Tibial nerve (tissue), 4 donors: ENCODE results near the gene COQ8A. TPM values are rescaled to one million over a fixed set of nuclear protein-coding genes. Genes with fewer than 3 reads are reported as not detected.

Source experiments
- DNase-seq, 2 donors: peaks; one replicate each; pipeline ENCODE4 v3.0.0-alpha.2; 2019; ENCODE audit warnings: low spot score in 2 of 2
- H3K27ac ChIP-seq, 4 donors: fragments of 200-600 bp; sonication (generic) in 3 of 4; one replicate each; pipeline ENCODE4 v1.5.1; 2017 to 2019; ENCODE audit warnings: mild to moderate bottlenecking in 1 of 4
- H3K27me3 ChIP-seq, 2 donors: fragments of 200-600 bp; sonication (generic) in 1 of 2; one replicate each; pipeline versions ENCODE4 v1.5.1 to v1.6.0; 2017 to 2019
- H3K36me3 ChIP-seq, 3 donors: fragments of 200-600 bp; sonication (generic); one replicate each; pipeline ENCODE4 v1.5.1; 2018 to 2019
- H3K4me1 ChIP-seq, 4 donors: fragments of 200-600 bp; sonication (generic) in 3 of 4; one replicate each; pipeline ENCODE4 v1.5.1; 2017 to 2019
- H3K4me3 ChIP-seq, 4 donors: fragments of 200-600 bp; sonication (generic) in 3 of 4; one replicate each; pipeline ENCODE4 v1.5.1; 2017 to 2019; ENCODE audit warnings: mild to moderate bottlenecking in 1 of 4, moderate library complexity in 1 of 4
- H3K9me3 ChIP-seq, 4 donors: fragments of 200-600 bp; sonication (generic) in 3 of 4; one replicate each; pipeline ENCODE4 v1.5.1; 2017 to 2019
- CTCF ChIP-seq, 5 experiments: fragments of 200-600 bp in 3 of 5; fragments of 450-650 bp in 2 of 5; sonication (generic) in 3 of 5; IDR thresholded peaks; one replicate each; pipeline ENCODE4 v1.5.1; 2016 to 2019; ENCODE audit warnings: antibody characterized with exemption in 5 of 5, mild to moderate bottlenecking in 3 of 5, moderate library complexity in 2 of 5
- EP300 ChIP-seq, 2 donors: sonication (generic); formaldehyde crosslinking; IDR thresholded peaks; one replicate each; pipeline ENCODE4 v1.6.1; 2017; ENCODE audit warnings: antibody characterized with exemption in 2 of 2, mild to moderate bottlenecking in 1 of 2
- POLR2A ChIP-seq, 2 donors: fragments of 450-650 bp; IDR thresholded peaks; one replicate each; pipeline ENCODE4 v1.6.1; 2017; ENCODE audit warnings: antibody characterized with exemption in 2 of 2, mild to moderate bottlenecking in 2 of 2, moderate library complexity in 2 of 2
- WGBS, 2 donors: methylation state at CpG; one replicate each; pipeline ENCODE4 v1.1.5; 2018; 5-methylcytosine and 5-hydroxymethylcytosine counted together
- small RNA-seq: library from RNA; depleted of rRNA; stranded (forward); fragments of <200 nt; gene quantifications from one replicate; pipeline ENCODE3, GENCODE V24; 2016
- total RNA-seq, 4 donors: library from RNA; depleted of rRNA; stranded (reverse); fragments of >200 nt; gene quantifications; one replicate each; pipeline ENCODE4 v1.1.0, GENCODE V29; 2016

COQ8A gene
- total RNA-seq, 4 donors from 2014 or later, result 39.9 to 60.7 (median 55.5) TPM

DNA sequence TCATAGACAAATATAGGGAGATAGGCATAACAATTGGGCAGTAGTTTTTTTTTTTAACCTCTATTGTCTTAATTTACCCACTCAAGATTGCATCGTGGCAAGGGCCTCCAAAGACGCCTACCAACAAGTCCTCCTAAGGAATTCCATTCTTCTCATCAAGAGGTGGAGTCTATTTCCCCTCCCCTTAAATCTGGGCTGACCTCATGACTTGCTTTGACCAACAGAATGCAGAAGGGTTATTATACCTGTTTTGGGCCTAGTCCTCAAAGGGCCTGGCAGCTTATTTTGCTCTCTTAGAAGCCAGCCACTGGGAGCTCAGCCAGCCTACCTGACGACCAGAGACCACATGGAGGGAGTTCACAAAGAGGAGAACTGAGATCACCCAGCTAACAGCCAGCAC lies 92.3 kb downstream of the COQ8A start:
- no peaks in the 10 kb centered on the region for H3K27me3 ChIP-seq
- no peaks in the 10 kb centered on the region for H3K9me3 ChIP-seq
- H3K27ac ChIP-seq, result no peak overlapping the region
- H3K4me3 ChIP-seq, result no peak overlapping the region
- WGBS, 2 donors, result 81 to 83% methylated on average over 3 of the region's 3 CpGs
- no peaks in the 10 kb centered on the region for H3K4me1 ChIP-seq
- DNase-seq, result no peak
- TF ChIP-seq CTCF (IDR thresholded peaks at IDR 0.05) (no peak), POLR2A (IDR thresholded peaks at IDR 0.05) (no peak), EP300 (IDR thresholded peaks at IDR 0.05) (no peak)
- H3K36me3 ChIP-seq, result peaks cover 0 to 66% (median 0%) of the 10 kb centered on the region in 3 donors

- H3K4me1 ChIP-seq, result no peaks in the 10 kb centered on the region
- TF ChIP-seq CTCF (IDR thresholded peaks at IDR 0.05) (no peak), POLR2A (IDR thresholded peaks at IDR 0.05) (no peak), EP300 (IDR thresholded peaks at IDR 0.05) (no peak)
- no peak overlapping the region for H3K27ac ChIP-seq
- peaks cover 0 to 65% (median 0%) of the 10 kb centered on the region in 3 donors for H3K36me3 ChIP-seq
- H3K27me3 ChIP-seq, result no peaks in the 10 kb centered on the region
- H3K4me3 ChIP-seq, result no peak overlapping the region
- no peak for DNase-seq
- H3K9me3 ChIP-seq, result no peaks in the 10 kb centered on the region
- WGBS, 2 donors, result 74 to 100% methylated on average over 2 of the region's 2 CpGs
Measured at GRCh38 chr1:227033880-227034279, 93.8 kb downstream of the COQ8A start.

DNA sequence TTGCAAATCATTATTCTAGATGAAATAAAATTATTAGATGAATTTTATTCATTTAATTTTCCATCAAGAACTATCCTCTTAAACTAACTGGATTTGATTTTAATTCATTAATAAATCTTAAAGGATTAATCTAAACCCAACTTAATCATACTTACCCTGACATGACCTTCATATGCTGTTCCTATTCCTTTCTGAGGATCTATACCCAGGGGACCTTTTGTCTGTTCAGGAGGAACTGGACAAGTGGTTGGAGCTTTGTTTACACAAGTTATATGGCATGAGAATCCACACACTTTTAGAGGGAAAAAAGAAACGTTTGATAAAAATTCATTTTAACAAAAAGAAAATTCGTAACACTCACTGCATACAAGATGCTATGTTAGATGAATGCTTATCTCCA lies 95.2 kb downstream of the COQ8A start:
- peaks cover 0 to 68% (median 0%) of the 10 kb centered on the region in 3 donors for H3K36me3 ChIP-seq
- WGBS, 2 donors, result 55 to 78% methylated on average over 2 of the region's 2 CpGs
- TF ChIP-seq POLR2A (IDR thresholded peaks at IDR 0.05) (no peak), CTCF (IDR thresholded peaks at IDR 0.05) (no peak), EP300 (IDR thresholded peaks at IDR 0.05) (no peak)
- no peaks in the 10 kb centered on the region for H3K4me1 ChIP-seq
- H3K27ac ChIP-seq, result no peak overlapping the region
- H3K9me3 ChIP-seq, result no peaks in the 10 kb centered on the region
- no peaks in the 10 kb centered on the region for H3K27me3 ChIP-seq
- no peak overlapping the region for H3K4me3 ChIP-seq
- DNase-seq, result no peak

DNA sequence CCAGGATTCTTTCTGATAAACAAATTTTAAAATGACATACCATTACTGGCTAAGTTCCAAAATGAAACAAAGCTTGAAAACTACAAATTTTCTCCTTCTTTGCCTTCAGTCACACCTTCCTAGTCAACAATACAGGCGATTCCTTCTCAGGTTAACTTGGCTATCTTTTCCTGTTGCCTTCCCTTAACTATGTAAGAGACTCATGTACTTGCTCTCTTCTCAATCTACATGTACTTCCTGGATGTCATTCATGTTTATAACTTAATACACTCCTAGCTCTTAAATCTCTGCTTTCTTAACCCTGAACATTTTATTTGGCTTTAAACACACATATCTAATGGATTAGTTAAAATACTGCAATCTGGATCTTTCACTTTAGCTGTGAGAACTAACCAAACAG lies 97.0 kb downstream of the COQ8A start:
- no peak overlapping the region for H3K4me3 ChIP-seq
- DNase-seq, result no peak
- peaks cover 0 to 65% (median 0%) of the 10 kb centered on the region in 3 donors for H3K36me3 ChIP-seq
- H3K9me3 ChIP-seq, result no peaks in the 10 kb centered on the region
- no peak overlapping the region for H3K27ac ChIP-seq
- H3K4me1 ChIP-seq, result no peaks in the 10 kb centered on the region
- H3K27me3 ChIP-seq, result no peaks in the 10 kb centered on the region
- WGBS, 2 donors, result 93 to 95% methylated on average over 1 of the region's 1 CpG
- TF ChIP-seq CTCF (IDR thresholded peaks at IDR 0.05), result no peak
- no peak for TF ChIP-seq POLR2A (IDR thresholded peaks at IDR 0.05)
- TF ChIP-seq EP300 (IDR thresholded peaks at IDR 0.05), result no peak

Small RNA genes lying within 50 kb of the gene (small RNA-seq; reads per million reads assigned to genes)
- gene AL353689.1, result not detected

Other genes starting within 250 kb of the COQ8A start
- gene ITPKB, start 201.0 kb upstream of the COQ8A start, total RNA-seq, result 10 to 100 TPM; 49.2 to 82.0 (median 52.7) TPM
- 10 to 100 TPM; 30.8 to 49.2 (median 40.9) TPM for gene PSEN2, start 69.7 kb upstream of the COQ8A start, total RNA-seq